IPS DF 19.7 (cell line): ENCODE results near the gene SH3PXD2B.
A peak's percentile ranks its signal among the peaks of the same experiment; 100 is the strongest.
"Not testable (repeated sequence)": the region's sequence is repeated elsewhere in the genome, so short reads cannot be mapped to it uniquely, and the experiment has no call there.

ENCODE experiments used
- DNase-seq: peaks from one replicate; pipeline ENCODE4 v3.0.0-alpha.2; 2013; ENCODE audit warnings: low read depth, low spot score

SH3PXD2B gene

DNA sequence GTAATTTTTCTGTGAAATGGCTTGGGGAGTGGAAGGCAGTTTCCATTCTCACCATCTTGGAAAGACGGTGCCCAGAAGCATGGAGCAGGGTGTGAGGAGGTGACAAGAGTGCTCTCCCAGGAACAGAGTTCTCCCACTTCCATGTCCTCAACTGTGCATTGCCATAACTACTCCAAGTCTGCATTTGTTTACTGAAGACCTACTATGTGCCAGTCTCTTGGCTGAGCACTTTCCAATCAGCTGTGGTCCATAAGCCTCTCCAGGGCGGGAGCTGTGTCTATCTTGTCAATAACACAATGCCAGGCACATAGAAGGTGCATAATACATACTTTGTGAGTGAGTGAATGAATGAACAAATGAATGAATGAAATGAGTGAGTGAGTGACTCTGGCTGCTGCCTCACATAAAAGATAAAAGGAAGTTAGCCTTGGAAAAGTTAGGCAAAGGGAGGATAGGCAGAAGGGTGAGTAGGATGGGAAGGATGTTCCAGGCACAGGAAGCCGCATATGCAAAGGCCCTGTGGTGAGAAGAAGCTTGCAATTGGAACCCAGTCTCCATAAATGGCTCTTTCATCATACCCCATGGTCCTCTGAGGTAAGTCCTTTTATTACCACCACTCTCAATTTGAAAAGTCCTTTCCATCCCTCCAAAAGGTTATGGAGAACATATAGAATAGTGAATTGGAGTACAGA, 31.3 kb upstream of the SH3PXD2B start:
- DNase-seq: no peak

GRCh38 chr5:172484664-172485063, 30.3 kb upstream of the SH3PXD2B start:
- DNase-seq: no peak

GRCh38 chr5:172482156-172483020, 28.1 kb upstream of the SH3PXD2B start:
- no peak for DNase-seq

- no peak for DNase-seq
These were observed 26.9 kb upstream of the SH3PXD2B start for GRCh38 chr5:172481011-172481800.

DNA sequence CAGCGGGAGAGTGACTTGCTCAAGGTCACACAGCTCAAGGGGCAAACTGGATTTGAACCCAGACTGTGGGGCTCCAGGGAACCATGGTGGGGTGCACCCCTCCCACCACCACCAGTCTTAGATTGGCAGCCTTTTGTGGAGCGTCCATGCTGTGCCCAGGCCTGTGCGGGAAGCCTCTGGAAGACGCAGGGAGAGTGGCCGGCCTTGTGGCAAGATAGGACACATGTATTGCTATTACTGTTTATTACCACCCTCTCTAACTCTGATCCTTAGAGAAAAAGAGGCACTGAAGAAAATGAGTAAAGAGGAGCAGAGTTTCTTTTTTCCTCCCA, 25.4 kb upstream of the SH3PXD2B start:
- DNase-seq: no peak

DNA sequence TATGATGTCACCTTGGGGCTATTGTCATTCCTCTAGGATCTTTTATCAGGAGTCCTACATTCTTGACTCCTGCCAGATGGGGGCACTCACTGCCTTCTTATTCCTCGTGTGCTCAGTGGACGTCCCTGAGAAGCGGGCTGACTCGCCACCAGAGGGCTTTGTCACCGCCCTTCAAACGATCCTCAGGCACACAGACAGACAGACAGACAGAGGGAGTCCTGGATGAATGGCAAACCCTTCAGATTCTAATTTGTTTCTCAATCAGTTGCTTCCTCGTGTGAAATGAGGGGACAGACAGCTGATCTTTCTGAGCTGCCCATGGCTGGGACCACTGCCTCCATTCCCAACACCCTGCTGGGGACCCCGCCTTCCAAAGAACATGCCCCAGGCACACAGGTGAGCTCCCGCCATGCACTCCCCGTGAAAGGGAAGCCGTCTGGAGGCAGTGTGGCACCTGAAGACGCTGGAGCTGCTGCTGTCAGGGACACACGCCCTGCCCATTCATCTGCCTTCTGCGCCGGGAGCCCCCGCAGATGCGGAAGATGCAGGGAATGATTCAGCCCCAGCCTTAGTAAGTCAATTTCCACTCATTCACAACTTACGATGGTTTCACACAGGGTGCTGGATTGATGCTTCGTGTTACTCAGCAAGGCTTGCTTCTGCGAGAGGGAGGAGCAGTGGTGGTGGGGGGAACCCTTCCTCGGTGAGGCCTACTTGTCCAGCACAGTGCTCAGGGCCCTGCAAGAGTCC, 24.9 kb upstream of the SH3PXD2B start:
- DNase-seq: peak; percentile 79

DNA sequence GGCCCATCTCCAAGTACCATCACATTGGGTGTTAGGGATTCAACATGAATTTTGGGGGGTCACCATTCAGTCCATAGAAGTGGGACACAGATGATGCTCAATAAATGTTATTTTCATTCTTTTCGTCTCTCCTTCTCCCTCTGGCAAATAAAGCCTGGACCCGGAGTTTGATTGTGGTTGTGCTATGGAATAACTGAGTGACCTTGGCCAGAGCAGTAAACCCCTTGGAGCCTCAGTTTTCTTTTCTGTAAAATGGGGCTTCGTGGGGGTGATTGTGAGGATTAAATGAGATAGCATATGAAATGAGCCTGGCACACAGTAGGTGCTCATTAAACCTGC, 24.3 kb upstream of the SH3PXD2B start:
- DNase-seq: not testable (repeated sequence)

DNA sequence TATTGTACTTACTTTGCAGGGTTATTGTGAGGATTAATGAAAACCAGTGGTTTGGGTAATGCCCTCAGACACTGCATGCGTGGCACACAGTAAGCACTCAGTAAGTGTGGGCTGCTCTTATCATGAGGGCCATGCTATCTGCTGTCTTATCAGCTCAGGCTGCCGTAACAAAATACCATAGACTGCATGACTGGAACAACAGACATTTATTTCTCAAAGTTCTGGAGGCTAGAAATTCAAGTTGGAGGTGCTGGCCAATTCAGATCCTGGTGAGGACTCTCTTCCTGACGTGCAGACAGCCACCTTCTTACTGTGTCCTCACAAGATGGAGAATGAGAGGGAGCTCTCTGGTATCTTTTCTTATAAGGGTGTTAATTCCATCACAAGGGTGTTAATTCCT, 23.9 kb upstream of the SH3PXD2B start:
- no peak for DNase-seq

DNA sequence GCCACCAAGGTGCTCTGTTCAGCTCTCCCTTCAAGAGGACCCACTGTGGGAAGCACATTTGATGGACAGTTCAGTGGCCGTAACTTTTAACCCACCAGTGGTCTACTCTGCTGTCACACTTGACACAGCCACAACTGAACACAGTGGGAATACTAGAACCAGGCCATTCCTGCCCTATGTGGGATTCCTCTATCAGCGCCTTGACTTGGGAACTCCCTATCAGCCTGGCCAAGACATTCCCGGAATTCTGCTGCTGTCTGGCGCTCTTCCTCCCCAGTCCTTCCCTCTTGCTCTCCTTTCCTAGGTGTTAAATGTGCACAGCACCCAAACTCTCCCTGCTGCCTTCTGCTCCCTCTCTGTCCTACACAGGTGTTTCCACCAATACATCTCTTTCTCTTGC, 23.1 kb upstream of the SH3PXD2B start:
- no peak for DNase-seq

GRCh38 chr5:172474293-172474692, 20.0 kb upstream of the SH3PXD2B start:
- DNase-seq: no peak

DNA sequence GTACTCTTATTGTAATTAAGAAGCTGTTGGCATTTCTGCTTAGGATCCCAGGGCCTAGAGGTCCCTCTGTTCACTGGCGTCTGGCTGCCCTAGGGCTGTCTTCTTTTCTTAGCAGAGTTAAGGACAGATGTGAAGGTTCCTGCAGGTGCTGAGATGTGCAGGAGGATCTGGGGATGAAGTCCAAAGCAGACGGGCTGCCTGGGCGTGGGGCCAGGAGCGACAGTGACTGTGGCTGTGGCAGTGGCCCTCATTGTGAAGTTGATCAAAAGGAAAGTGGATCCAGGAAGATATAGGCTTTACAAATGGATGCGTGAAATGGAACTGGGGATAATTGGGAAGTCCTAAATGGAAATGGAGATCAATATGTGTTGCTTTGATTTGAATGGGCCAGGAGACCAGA, 19.1 kb upstream of the SH3PXD2B start:
- DNase-seq: no peak

- DNase-seq: no peak
These were observed 15.4 kb upstream of the SH3PXD2B start for GRCh38 chr5:172469697-172470096.

GRCh38 chr5:172466062-172466461, 11.7 kb upstream of the SH3PXD2B start:
- DNase-seq: no peak

DNA sequence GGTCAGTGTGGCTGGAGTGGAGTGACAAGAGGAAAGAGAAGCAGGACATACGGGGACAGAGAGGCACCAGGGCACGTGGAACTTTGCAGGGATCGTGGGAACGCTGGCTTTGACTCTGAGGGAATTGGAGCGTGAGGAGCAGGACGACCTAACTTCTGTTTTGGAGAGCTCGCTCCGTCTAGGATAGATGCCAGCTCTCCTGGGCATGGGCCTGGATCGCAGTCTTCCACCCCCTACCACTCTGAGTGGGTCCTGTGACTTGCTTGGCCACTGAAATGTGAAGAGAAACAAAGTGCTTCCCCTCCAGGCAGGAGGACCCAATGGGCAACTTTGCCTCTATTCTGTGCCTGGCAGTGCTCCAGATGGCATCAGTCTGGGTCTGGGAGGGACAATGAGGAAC, 8.7 kb upstream of the SH3PXD2B start:
- no peak for DNase-seq

DNA sequence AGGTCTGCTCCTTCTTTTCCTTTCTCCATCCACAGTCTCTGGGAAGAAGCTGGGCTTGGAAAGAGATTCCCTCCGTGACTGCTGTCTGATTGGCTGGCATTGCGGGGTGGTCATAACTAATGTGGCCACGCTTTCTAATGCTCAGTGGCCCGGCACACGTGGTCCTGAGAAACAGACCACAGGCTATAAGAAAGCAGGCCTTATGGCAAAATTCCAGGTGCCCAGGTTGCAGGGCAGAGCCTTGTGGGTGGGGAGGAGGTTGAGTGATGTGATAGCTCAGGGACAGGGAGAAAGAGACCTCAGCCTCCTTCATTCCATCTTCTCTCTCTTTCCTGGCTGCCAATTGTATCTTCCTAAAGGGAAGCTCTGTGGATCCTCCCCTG, 5.4 kb upstream of the SH3PXD2B start:
- DNase-seq: no peak

DNA sequence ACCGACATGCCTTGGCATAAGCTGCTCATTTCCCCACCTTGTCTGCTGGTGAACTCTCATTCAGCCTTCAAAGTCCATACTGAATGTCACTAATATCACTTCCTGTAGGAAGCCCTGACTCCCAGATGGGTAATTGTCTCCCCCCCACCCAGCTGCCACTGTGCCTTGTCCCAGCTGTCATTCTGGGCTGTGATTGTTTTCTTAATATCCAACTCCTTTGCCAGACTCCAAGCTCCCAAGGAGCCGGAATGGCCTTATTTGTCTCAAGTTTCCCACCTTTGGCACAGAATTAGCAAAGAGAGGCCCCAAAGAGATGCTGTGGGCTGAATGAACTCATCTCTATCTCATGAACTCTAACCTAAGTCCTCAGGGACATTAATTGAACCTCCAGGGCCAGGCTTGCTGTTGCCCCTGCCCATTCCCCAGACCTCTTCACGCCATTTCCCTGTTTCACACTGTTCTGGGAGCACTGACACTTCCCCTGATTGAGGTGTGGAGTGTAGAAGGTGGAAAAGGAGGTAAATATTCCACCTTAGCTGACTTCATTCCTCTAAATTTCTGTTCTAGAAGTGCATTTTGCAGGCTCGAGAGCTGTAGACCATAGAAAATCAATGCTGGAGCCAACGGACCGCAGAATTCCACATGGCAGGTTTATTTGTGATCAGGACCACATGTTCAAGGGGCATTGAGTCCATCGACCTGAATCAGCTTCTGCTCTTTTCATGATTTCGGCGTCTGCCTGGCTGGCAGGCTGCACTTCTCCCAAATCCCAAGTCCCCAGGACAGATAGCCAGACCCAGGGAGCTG, 4.9 kb upstream of the SH3PXD2B start:
- DNase-seq: no peak

DNA sequence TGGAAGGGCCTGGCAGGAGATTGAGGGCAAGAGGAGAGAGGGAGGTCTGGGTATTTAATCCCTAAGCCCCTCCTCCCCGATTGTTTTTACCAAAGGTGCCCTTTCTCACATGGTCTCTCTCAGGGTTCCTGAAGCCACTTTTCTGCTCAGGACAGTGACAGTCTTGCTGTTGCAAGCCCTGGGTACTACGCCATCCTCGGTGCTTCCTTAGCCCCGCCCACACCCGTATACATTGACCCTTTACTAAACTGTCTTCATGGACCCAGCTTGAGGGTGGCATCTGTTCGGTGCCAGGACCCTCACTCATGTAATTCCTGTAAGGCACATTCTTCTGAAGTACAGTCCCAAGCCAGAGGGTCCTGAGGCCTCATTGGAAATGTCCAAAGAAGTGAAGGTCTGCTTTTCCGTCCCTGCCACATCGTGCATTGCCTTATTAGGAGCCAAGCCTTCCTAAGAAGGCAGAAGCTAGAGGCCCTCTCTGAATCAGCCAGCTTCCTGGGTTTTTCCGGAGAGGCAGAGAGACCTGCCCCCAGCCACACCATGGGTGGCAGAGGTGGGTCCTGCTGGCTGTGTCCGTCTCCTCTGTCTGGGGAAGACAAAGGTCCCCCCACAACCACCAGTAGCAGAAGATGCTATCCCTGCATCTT, 1.9 kb upstream of the SH3PXD2B start:
- DNase-seq: no peak

GRCh38 chr5:172455511-172456061, 1.3 kb upstream of the SH3PXD2B start:
- no peak for DNase-seq

GRCh38 chr5:172455087-172455381, 709 bp upstream of the SH3PXD2B start:
- no peak for DNase-seq

- DNase-seq: no peak
These were observed 353 bp downstream of the SH3PXD2B start for GRCh38 chr5:172453986-172454357.
